Measurements from ENCODE around the gene MXD1. TPM values are rescaled to one million over a fixed set of nuclear protein-coding genes. Genes with fewer than 3 reads are reported as not detected.

The MXD1 gene
- total and polyA plus RNA-seq, 4 donors: 5.4 to 27.2 (median 17.2) TPM

DNA sequence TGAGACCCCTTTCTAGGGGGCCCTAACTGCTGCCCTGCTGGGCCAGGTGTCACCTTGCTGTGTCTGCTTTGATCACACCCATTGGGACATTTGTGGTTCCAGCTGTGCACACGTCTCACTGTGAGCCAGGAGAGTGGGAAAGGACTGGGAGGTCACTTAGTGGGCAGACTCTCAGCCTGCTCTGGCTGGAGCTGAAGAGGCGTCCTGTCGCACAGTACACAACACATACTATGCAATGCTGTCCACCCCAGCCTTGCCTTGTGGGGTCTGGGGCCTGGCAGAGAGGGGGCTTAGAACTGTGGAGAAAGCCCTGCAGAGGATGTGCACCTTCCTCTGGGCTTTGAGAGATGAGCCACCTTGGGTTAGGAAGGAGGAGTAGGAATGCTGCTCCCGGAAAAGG, 71.8 kb downstream of the MXD1 start:
- peaks cover 34% of the 10 kb centered on the region for H3K36me3 ChIP-seq (ENCODE audit: control insufficient read depth, insufficient read depth, low read length)
- no peak overlapping the region for H3K27ac ChIP-seq (ENCODE audit: low read depth, low read length)
- H3K4me1 ChIP-seq (ENCODE audit: control insufficient read depth, insufficient read depth, low read length): no peaks in the 10 kb centered on the region
- H3K4me3 ChIP-seq (ENCODE audit: low read depth, low read length): no peak overlapping the region
- H3K9me3 ChIP-seq (ENCODE audit: control insufficient read depth, insufficient read depth, low read length): no peaks in the 10 kb centered on the region
- WGBS (ENCODE audit: insufficient coverage): 70% methylated on average over 2 of the region's 4 CpGs
- H3K27me3 ChIP-seq (ENCODE audit: control insufficient read depth, insufficient read depth, low read length): no peaks in the 10 kb centered on the region
- no peak for DNase-seq (ENCODE audit: low read depth in 4 of 6, low spot score in 6 of 6)

DNA sequence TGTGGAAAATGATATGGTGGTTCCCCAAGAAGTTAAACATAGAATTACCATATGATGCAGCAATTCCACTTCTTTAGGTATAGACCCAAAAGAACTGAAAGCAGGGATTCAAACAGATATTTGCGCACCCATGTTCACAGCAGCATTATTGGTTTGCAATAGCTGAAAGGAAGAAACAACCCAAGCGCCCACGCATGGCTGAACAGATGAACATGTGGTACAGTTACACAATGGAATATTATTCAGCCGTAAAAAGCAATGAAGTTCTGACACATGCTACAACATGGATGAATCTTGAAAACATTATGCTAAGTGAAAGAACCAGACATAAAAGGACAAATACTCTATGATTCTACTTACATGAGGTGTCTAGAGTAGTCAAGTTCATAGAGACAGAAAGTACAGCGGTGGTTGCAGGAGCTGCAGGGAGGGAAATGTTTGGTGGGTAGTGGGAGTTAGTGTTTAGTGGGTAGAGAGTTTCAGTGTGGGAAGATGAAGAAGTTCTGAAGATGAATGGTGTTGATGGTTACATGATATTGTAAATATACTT, 73.3 kb downstream of the MXD1 start:
- Histone ChIP-seq H3K27ac (ENCODE audit: low read depth, low read length) (no peak overlapping the region), H3K9me3 (ENCODE audit: control insufficient read depth, insufficient read depth, low read length) (no peaks in the 10 kb centered on the region), H3K36me3 (ENCODE audit: control insufficient read depth, insufficient read depth, low read length) (peaks cover 37% of the 10 kb centered on the region), H3K27me3 (ENCODE audit: control insufficient read depth, insufficient read depth, low read length) (no peaks in the 10 kb centered on the region), H3K4me3 (ENCODE audit: low read depth, low read length) (no peak overlapping the region), H3K4me1 (ENCODE audit: control insufficient read depth, insufficient read depth, low read length) (no peaks in the 10 kb centered on the region)
- no peak for DNase-seq (ENCODE audit: low read depth in 4 of 6, low spot score in 6 of 6)
- 100% methylated on average over 4 of the region's 5 CpGs for WGBS (ENCODE audit: insufficient coverage)

DNA sequence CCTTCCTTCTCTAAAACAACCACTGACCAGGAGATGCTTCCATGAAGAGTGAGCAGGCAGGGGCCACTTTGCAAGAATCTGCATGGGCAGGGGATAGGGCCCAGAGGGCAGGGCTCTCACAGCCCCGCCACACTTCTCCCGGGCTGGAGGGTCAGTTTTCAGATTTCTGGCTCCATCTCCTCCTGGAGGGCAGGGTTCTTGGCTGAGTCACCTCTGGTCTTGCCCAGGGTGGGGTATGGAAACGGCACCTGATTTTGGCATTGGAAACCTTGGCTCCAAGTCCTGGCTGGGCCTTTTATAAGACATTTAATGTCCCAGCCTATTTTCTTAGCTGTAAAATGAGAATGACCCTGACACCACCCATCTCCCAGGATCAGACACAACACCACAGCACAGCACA, 74.1 kb downstream of the MXD1 start:
- Histone ChIP-seq H3K27ac (ENCODE audit: low read depth, low read length) (no peak overlapping the region), H3K36me3 (ENCODE audit: control insufficient read depth, insufficient read depth, low read length) (peaks cover 40% of the 10 kb centered on the region), H3K27me3 (ENCODE audit: control insufficient read depth, insufficient read depth, low read length) (no peaks in the 10 kb centered on the region), H3K4me1 (ENCODE audit: control insufficient read depth, insufficient read depth, low read length) (no peaks in the 10 kb centered on the region), H3K9me3 (ENCODE audit: control insufficient read depth, insufficient read depth, low read length) (no peaks in the 10 kb centered on the region), H3K4me3 (ENCODE audit: low read depth, low read length) (no peak overlapping the region)
- 78% methylated on average over 2 of the region's 3 CpGs for WGBS (ENCODE audit: insufficient coverage)
- no peak for DNase-seq (ENCODE audit: low read depth in 4 of 6, low spot score in 6 of 6)

- WGBS (ENCODE audit: insufficient coverage): 91% methylated on average over 11 of the region's 12 CpGs
- H3K36me3 ChIP-seq (ENCODE audit: control insufficient read depth, insufficient read depth, low read length): peaks cover 46% of the 10 kb centered on the region
- no peaks in the 10 kb centered on the region for H3K27me3 ChIP-seq (ENCODE audit: control insufficient read depth, insufficient read depth, low read length)
- H3K4me3 ChIP-seq (ENCODE audit: low read depth, low read length): no peak overlapping the region
- H3K4me1 ChIP-seq (ENCODE audit: control insufficient read depth, insufficient read depth, low read length): no peaks in the 10 kb centered on the region
- H3K9me3 ChIP-seq (ENCODE audit: control insufficient read depth, insufficient read depth, low read length): no peaks in the 10 kb centered on the region
- no peak for DNase-seq (ENCODE audit: low read depth in 4 of 6, low spot score in 6 of 6)
- no peak overlapping the region for H3K27ac ChIP-seq (ENCODE audit: low read depth, low read length)
These were observed 74.7 kb downstream of the MXD1 start for GRCh38 chr2:69989441-69990105.

Small RNA genes lying within 50 kb of the gene (small RNA-seq; reads per million reads assigned to genes)
- gene RPL23AP92 (ENCODE audit: low replicate concordance): not detected

Other genes starting within 250 kb of the MXD1 start
- gene ANXA4, start 173.0 kb upstream of the MXD1 start, total RNA-seq: 10 to 100 TPM; 19.8 to 61.4 TPM
- 10 to 100 TPM; 19.5 to 25.4 TPM for gene ANXA4, start 173.0 kb upstream of the MXD1 start, polyA plus RNA-seq (ENCODE audit: insufficient read length in 2 of 2)
- gene GMCL1, start 85.4 kb upstream of the MXD1 start, total RNA-seq: 10 to 100 TPM; 13.4 to 17.2 TPM
- 10 to 100 TPM; 12.7 to 14.8 TPM for gene GMCL1, start 85.4 kb upstream of the MXD1 start, polyA plus RNA-seq (ENCODE audit: insufficient read length in 2 of 2)
- gene SNRNP27, start 21.2 kb upstream of the MXD1 start, total RNA-seq: 10 to 100 TPM; 57.0 to 78.0 TPM
- 10 to 100 TPM; 82.9 to 95.8 TPM for gene SNRNP27, start 21.2 kb upstream of the MXD1 start, polyA plus RNA-seq (ENCODE audit: insufficient read length in 2 of 2)
- gene ASPRV1, start 46.5 kb downstream of the MXD1 start, total RNA-seq: 1 to 10 TPM; 3.1 to 4.9 TPM
- gene ASPRV1, start 46.5 kb downstream of the MXD1 start, polyA plus RNA-seq (ENCODE audit: insufficient read length in 2 of 2): 1 to 10 TPM; 7.0 to 7.7 TPM
- 10 to 100 TPM; 41.8 to 57.1 TPM for gene PCBP1, start 172.4 kb downstream of the MXD1 start, total RNA-seq
- gene PCBP1, start 172.4 kb downstream of the MXD1 start, polyA plus RNA-seq (ENCODE audit: insufficient read length in 2 of 2): 100 to 1,000 TPM; 251 to 265 TPM

Measured in spinal cord (tissue), 10 donors.